ENCODE measurements around the gene TBC1D12.

TBC1D12 gene

GRCh38 chr10:94456942-94457341, 54.6 kb downstream of the TBC1D12 start:
- H3K4me1 ChIP-seq (ENCODE audit: control insufficient read depth, insufficient read depth, low read length) = no peaks in the 10 kb centered on the region
- no peaks in the 10 kb centered on the region for H3K27me3 ChIP-seq (ENCODE audit: control insufficient read depth, insufficient read depth, low read length)
- no peaks in the 10 kb centered on the region for H3K9me3 ChIP-seq (ENCODE audit: control insufficient read depth, insufficient read depth, low read length)
- H3K9ac ChIP-seq (ENCODE audit: low read depth, low read length) = no peak overlapping the region
- no peak overlapping the region for H3K27ac ChIP-seq (ENCODE audit: low read depth, low read length)
- H3K4me3 ChIP-seq (ENCODE audit: low read depth, low read length) = no peak overlapping the region
- H3K36me3 ChIP-seq (ENCODE audit: control insufficient read depth, insufficient read depth, low read length) = no peaks in the 10 kb centered on the region

GRCh38 chr10:94459385-94459784, 57.0 kb downstream of the TBC1D12 start:
- H3K4me3 ChIP-seq (ENCODE audit: low read depth, low read length) = no peak overlapping the region
- H3K9ac ChIP-seq (ENCODE audit: low read depth, low read length) = no peak overlapping the region
- H3K27me3 ChIP-seq (ENCODE audit: control insufficient read depth, insufficient read depth, low read length) = no peaks in the 10 kb centered on the region
- no peaks in the 10 kb centered on the region for H3K36me3 ChIP-seq (ENCODE audit: control insufficient read depth, insufficient read depth, low read length)
- H3K4me1 ChIP-seq (ENCODE audit: control insufficient read depth, insufficient read depth, low read length) = no peaks in the 10 kb centered on the region
- no peak overlapping the region for H3K27ac ChIP-seq (ENCODE audit: low read depth, low read length)
- H3K9me3 ChIP-seq (ENCODE audit: control insufficient read depth, insufficient read depth, low read length) = no peaks in the 10 kb centered on the region

- H3K9me3 ChIP-seq (ENCODE audit: control insufficient read depth, insufficient read depth, low read length) = no peaks in the 10 kb centered on the region
- no peak overlapping the region for H3K9ac ChIP-seq (ENCODE audit: low read depth, low read length)
- no peak overlapping the region for H3K4me3 ChIP-seq (ENCODE audit: low read depth, low read length)
- H3K36me3 ChIP-seq (ENCODE audit: control insufficient read depth, insufficient read depth, low read length) = no peaks in the 10 kb centered on the region
- no peaks in the 10 kb centered on the region for H3K4me1 ChIP-seq (ENCODE audit: control insufficient read depth, insufficient read depth, low read length)
- no peaks in the 10 kb centered on the region for H3K27me3 ChIP-seq (ENCODE audit: control insufficient read depth, insufficient read depth, low read length)
- no peak overlapping the region for H3K27ac ChIP-seq (ENCODE audit: low read depth, low read length)
Observed at GRCh38 chr10:94461503-94461902, 59.2 kb downstream of the TBC1D12 start.

- Histone ChIP-seq H3K9ac (ENCODE audit: low read depth, low read length) (no peak overlapping the region), H3K27me3 (ENCODE audit: control insufficient read depth, insufficient read depth, low read length) (no peaks in the 10 kb centered on the region), H3K27ac (ENCODE audit: low read depth, low read length) (no peak overlapping the region), H3K4me3 (ENCODE audit: low read depth, low read length) (no peak overlapping the region), H3K9me3 (ENCODE audit: control insufficient read depth, insufficient read depth, low read length) (no peaks in the 10 kb centered on the region), H3K36me3 (ENCODE audit: control insufficient read depth, insufficient read depth, low read length) (no peaks in the 10 kb centered on the region), H3K4me1 (ENCODE audit: control insufficient read depth, insufficient read depth, low read length) (no peaks in the 10 kb centered on the region)
Observed at GRCh38 chr10:94462130-94462529, 59.8 kb downstream of the TBC1D12 start.

- no peaks in the 10 kb centered on the region for H3K9me3 ChIP-seq (ENCODE audit: control insufficient read depth, insufficient read depth, low read length)
- no peak overlapping the region for H3K9ac ChIP-seq (ENCODE audit: low read depth, low read length)
- no peaks in the 10 kb centered on the region for H3K36me3 ChIP-seq (ENCODE audit: control insufficient read depth, insufficient read depth, low read length)
- H3K27me3 ChIP-seq (ENCODE audit: control insufficient read depth, insufficient read depth, low read length) = no peaks in the 10 kb centered on the region
- H3K4me1 ChIP-seq (ENCODE audit: control insufficient read depth, insufficient read depth, low read length) = no peaks in the 10 kb centered on the region
- H3K27ac ChIP-seq (ENCODE audit: low read depth, low read length) = no peak overlapping the region
- H3K4me3 ChIP-seq (ENCODE audit: low read depth, low read length) = no peak overlapping the region
Observed at GRCh38 chr10:94465684-94466083, 63.3 kb downstream of the TBC1D12 start.

- no peaks in the 10 kb centered on the region for H3K4me1 ChIP-seq (ENCODE audit: control insufficient read depth, insufficient read depth, low read length)
- no peaks in the 10 kb centered on the region for H3K9me3 ChIP-seq (ENCODE audit: control insufficient read depth, insufficient read depth, low read length)
- no peaks in the 10 kb centered on the region for H3K27me3 ChIP-seq (ENCODE audit: control insufficient read depth, insufficient read depth, low read length)
- H3K27ac ChIP-seq (ENCODE audit: low read depth, low read length) = no peak overlapping the region
- no peaks in the 10 kb centered on the region for H3K36me3 ChIP-seq (ENCODE audit: control insufficient read depth, insufficient read depth, low read length)
- H3K4me3 ChIP-seq (ENCODE audit: low read depth, low read length) = no peak overlapping the region
- H3K9ac ChIP-seq (ENCODE audit: low read depth, low read length) = no peak overlapping the region
Observed at GRCh38 chr10:94481410-94481809, 79.1 kb downstream of the TBC1D12 start.

GRCh38 chr10:94483970-94484369, 81.6 kb downstream of the TBC1D12 start:
- Histone ChIP-seq H3K4me1 (ENCODE audit: control insufficient read depth, insufficient read depth, low read length) (no peaks in the 10 kb centered on the region), H3K27ac (ENCODE audit: low read depth, low read length) (no peak overlapping the region), H3K9me3 (ENCODE audit: control insufficient read depth, insufficient read depth, low read length) (no peaks in the 10 kb centered on the region), H3K27me3 (ENCODE audit: control insufficient read depth, insufficient read depth, low read length) (no peaks in the 10 kb centered on the region), H3K36me3 (ENCODE audit: control insufficient read depth, insufficient read depth, low read length) (no peaks in the 10 kb centered on the region), H3K4me3 (ENCODE audit: low read depth, low read length) (no peak overlapping the region), H3K9ac (ENCODE audit: low read depth, low read length) (no peak overlapping the region)

GRCh38 chr10:94485094-94485493, 82.8 kb downstream of the TBC1D12 start:
- H3K27ac ChIP-seq (ENCODE audit: low read depth, low read length) = no peak overlapping the region
- no peaks in the 10 kb centered on the region for H3K36me3 ChIP-seq (ENCODE audit: control insufficient read depth, insufficient read depth, low read length)
- no peaks in the 10 kb centered on the region for H3K4me1 ChIP-seq (ENCODE audit: control insufficient read depth, insufficient read depth, low read length)
- H3K9ac ChIP-seq (ENCODE audit: low read depth, low read length) = no peak overlapping the region
- H3K9me3 ChIP-seq (ENCODE audit: control insufficient read depth, insufficient read depth, low read length) = no peaks in the 10 kb centered on the region
- no peak overlapping the region for H3K4me3 ChIP-seq (ENCODE audit: low read depth, low read length)
- no peaks in the 10 kb centered on the region for H3K27me3 ChIP-seq (ENCODE audit: control insufficient read depth, insufficient read depth, low read length)

- no peak overlapping the region for H3K4me3 ChIP-seq (ENCODE audit: low read depth, low read length)
- no peaks in the 10 kb centered on the region for H3K4me1 ChIP-seq (ENCODE audit: control insufficient read depth, insufficient read depth, low read length)
- no peak overlapping the region for H3K9ac ChIP-seq (ENCODE audit: low read depth, low read length)
- H3K27ac ChIP-seq (ENCODE audit: low read depth, low read length) = no peak overlapping the region
- H3K27me3 ChIP-seq (ENCODE audit: control insufficient read depth, insufficient read depth, low read length) = no peaks in the 10 kb centered on the region
- no peaks in the 10 kb centered on the region for H3K36me3 ChIP-seq (ENCODE audit: control insufficient read depth, insufficient read depth, low read length)
- no peaks in the 10 kb centered on the region for H3K9me3 ChIP-seq (ENCODE audit: control insufficient read depth, insufficient read depth, low read length)
Observed at GRCh38 chr10:94487575-94487974, 85.2 kb downstream of the TBC1D12 start.

GRCh38 chr10:94489107-94489506, 86.8 kb downstream of the TBC1D12 start:
- H3K27me3 ChIP-seq (ENCODE audit: control insufficient read depth, insufficient read depth, low read length) = no peaks in the 10 kb centered on the region
- H3K36me3 ChIP-seq (ENCODE audit: control insufficient read depth, insufficient read depth, low read length) = no peaks in the 10 kb centered on the region
- H3K27ac ChIP-seq (ENCODE audit: low read depth, low read length) = no peak overlapping the region
- H3K9ac ChIP-seq (ENCODE audit: low read depth, low read length) = no peak overlapping the region
- H3K4me3 ChIP-seq (ENCODE audit: low read depth, low read length) = no peak overlapping the region
- H3K4me1 ChIP-seq (ENCODE audit: control insufficient read depth, insufficient read depth, low read length) = no peaks in the 10 kb centered on the region
- H3K9me3 ChIP-seq (ENCODE audit: control insufficient read depth, insufficient read depth, low read length) = no peaks in the 10 kb centered on the region

- H3K4me3 ChIP-seq (ENCODE audit: low read depth, low read length) = no peak overlapping the region
- no peak overlapping the region for H3K27ac ChIP-seq (ENCODE audit: low read depth, low read length)
- H3K36me3 ChIP-seq (ENCODE audit: control insufficient read depth, insufficient read depth, low read length) = no peaks in the 10 kb centered on the region
- no peaks in the 10 kb centered on the region for H3K27me3 ChIP-seq (ENCODE audit: control insufficient read depth, insufficient read depth, low read length)
- no peaks in the 10 kb centered on the region for H3K4me1 ChIP-seq (ENCODE audit: control insufficient read depth, insufficient read depth, low read length)
- no peaks in the 10 kb centered on the region for H3K9me3 ChIP-seq (ENCODE audit: control insufficient read depth, insufficient read depth, low read length)
- no peak overlapping the region for H3K9ac ChIP-seq (ENCODE audit: low read depth, low read length)
Observed at GRCh38 chr10:94489976-94490788, 87.8 kb downstream of the TBC1D12 start.

- Histone ChIP-seq H3K9me3 (ENCODE audit: control insufficient read depth, insufficient read depth, low read length) (no peaks in the 10 kb centered on the region), H3K9ac (ENCODE audit: low read depth, low read length) (no peak overlapping the region), H3K4me3 (ENCODE audit: low read depth, low read length) (no peak overlapping the region), H3K27me3 (ENCODE audit: control insufficient read depth, insufficient read depth, low read length) (no peaks in the 10 kb centered on the region), H3K27ac (ENCODE audit: low read depth, low read length) (no peak overlapping the region), H3K4me1 (ENCODE audit: control insufficient read depth, insufficient read depth, low read length) (no peaks in the 10 kb centered on the region), H3K36me3 (ENCODE audit: control insufficient read depth, insufficient read depth, low read length) (no peaks in the 10 kb centered on the region)
Observed at GRCh38 chr10:94490789-94491039, 88.4 kb downstream of the TBC1D12 start.
